Measurements from ENCODE around the gene C6orf89. TPM values are rescaled to one million over a fixed set of nuclear protein-coding genes. Genes with fewer than 3 reads are reported as not detected.
A peak's percentile ranks its signal among the peaks of the same experiment; 100 is the strongest.

C6orf89 gene
- total RNA-seq, 4 donors from 2014 or later, result 25.6 to 39.1 (median 28.9) TPM

GRCh38 chr6:36955671-36956445 lies 70.1 kb downstream of the C6orf89 start:
- DNase-seq, result peak in 2 of 3 donors; percentile 40 to 75
- H3K4me3 ChIP-seq, result no peak overlapping the region
- no peaks in the 10 kb centered on the region for H3K9me3 ChIP-seq
- H3K4me1 ChIP-seq, result peaks cover 0 to 15% (median 0%) of the 10 kb centered on the region in 4 donors
- no peaks in the 10 kb centered on the region for H3K27me3 ChIP-seq
- TF ChIP-seq POLR2A (IDR thresholded peaks at IDR 0.05) (no peak), CTCF (IDR thresholded peaks at IDR 0.05) (no peak)
- H3K36me3 ChIP-seq, result no peaks in the 10 kb centered on the region
- no peak overlapping the region for H3K27ac ChIP-seq

- H3K4me1 ChIP-seq, result peaks cover 0 to 15% (median 0%) of the 10 kb centered on the region in 4 donors
- no peaks in the 10 kb centered on the region for H3K36me3 ChIP-seq
- H3K9me3 ChIP-seq, result no peaks in the 10 kb centered on the region
- no peak for TF ChIP-seq POLR2A (IDR thresholded peaks at IDR 0.05)
- TF ChIP-seq CTCF (IDR thresholded peaks at IDR 0.05), result no peak
- no peak overlapping the region for H3K27ac ChIP-seq
- no peak overlapping the region for H3K4me3 ChIP-seq
- no peak for DNase-seq
- no peaks in the 10 kb centered on the region for H3K27me3 ChIP-seq
Measured at GRCh38 chr6:36956446-36956820, 70.7 kb downstream of the C6orf89 start.

- peaks cover 0 to 16% (median 0%) of the 10 kb centered on the region in 4 donors for H3K4me1 ChIP-seq
- TF ChIP-seq POLR2A (IDR thresholded peaks at IDR 0.05) (no peak), CTCF (IDR thresholded peaks at IDR 0.05) (no peak)
- H3K27me3 ChIP-seq, result no peaks in the 10 kb centered on the region
- no peak for DNase-seq
- no peak overlapping the region for H3K27ac ChIP-seq
- no peaks in the 10 kb centered on the region for H3K9me3 ChIP-seq
- H3K4me3 ChIP-seq, result no peak overlapping the region
- no peaks in the 10 kb centered on the region for H3K36me3 ChIP-seq
Measured at GRCh38 chr6:36957773-36958271, 72.1 kb downstream of the C6orf89 start.

- Histone ChIP-seq H3K9me3 (no peaks in the 10 kb centered on the region), H3K27me3 (no peaks in the 10 kb centered on the region), H3K36me3 (no peaks in the 10 kb centered on the region), H3K4me1 (peaks cover 0 to 26% (median 4%) of the 10 kb centered on the region in 4 donors), H3K4me3 (no peak overlapping the region), H3K27ac (no peak overlapping the region)
- DNase-seq, result peak in 1 of 3 donors; percentile 37
- TF ChIP-seq CTCF (IDR thresholded peaks at IDR 0.05) (no peak), POLR2A (IDR thresholded peaks at IDR 0.05) (no peak)
Measured at GRCh38 chr6:36958775-36959554, 73.2 kb downstream of the C6orf89 start.

GRCh38 chr6:36959555-36960250 lies 74.0 kb downstream of the C6orf89 start:
- TF ChIP-seq POLR2A (IDR thresholded peaks at IDR 0.05), result no peak
- no peak for TF ChIP-seq CTCF (IDR thresholded peaks at IDR 0.05)
- H3K4me1 ChIP-seq, result peaks cover 0 to 26% (median 6%) of the 10 kb centered on the region in 4 donors
- H3K36me3 ChIP-seq, result no peaks in the 10 kb centered on the region
- peak in 1 of 3 donors; percentile 24 for DNase-seq
- H3K27ac ChIP-seq, result no peak overlapping the region
- H3K27me3 ChIP-seq, result no peaks in the 10 kb centered on the region
- no peaks in the 10 kb centered on the region for H3K9me3 ChIP-seq
- no peak overlapping the region for H3K4me3 ChIP-seq

All from Peyer's patch (tissue), 4 donors.